Kidney (tissue), 22 donors: ENCODE data around the gene CENPK. TPM values are rescaled to one million over a fixed set of nuclear protein-coding genes. Genes with fewer than 3 reads are reported as not detected.
"Not testable (repeated sequence)": the region's sequence is repeated elsewhere in the genome, so short reads cannot be mapped to it uniquely, and the experiment has no call there.

Experiments used
- DNase-seq, 5 donors: peaks; one replicate each; pipeline ENCODE4 v3.0.0-alpha.2; 2013 to 2020
- FAIRE-seq: peaks from 2 replicates; lab custom pipeline; 2012; peaks lifted over from hg19 to GRCh38; lab: Jason Lieb, UNC
- H3K27ac ChIP-seq, 2 donors: one replicate each; pipeline ENCODE4 v1.7.0; 2013; ENCODE audit warnings: low read depth in 2 of 2, low read length in 2 of 2, inconsistent platforms in 1 of 2
- H3K27me3 ChIP-seq: one replicate; pipeline ENCODE4 v1.7.1; 2013; ENCODE audit warnings: low read length, inconsistent platforms; ENCODE audit not compliant: control insufficient read depth, insufficient read depth
- H3K36me3 ChIP-seq, 3 donors: one replicate each; pipeline versions ENCODE4 v1.7.0 to v1.7.1; 2013; ENCODE audit warnings: low read length in 3 of 3, control low read depth in 1 of 3, inconsistent platforms in 1 of 3; ENCODE audit not compliant: insufficient read depth in 3 of 3, control insufficient read depth in 2 of 3
- H3K4me1 ChIP-seq, 3 donors: one replicate each; pipeline versions ENCODE4 v1.7.0 to v1.7.1; 2013; ENCODE audit warnings: low read length in 3 of 3, inconsistent platforms in 1 of 3, low read depth in 1 of 3; ENCODE audit not compliant: control insufficient read depth in 2 of 3, insufficient read depth in 2 of 3
- H3K4me3 ChIP-seq, 3 donors: one replicate each; pipeline versions ENCODE4 v1.7.0 to v1.8.1; 2013; ENCODE audit warnings: low read length in 3 of 3, control low read depth in 1 of 3, inconsistent platforms in 1 of 3
- H3K9ac ChIP-seq, 3 donors: one replicate each; pipeline versions ENCODE4 v1.7.0 to v1.7.1; 2013; ENCODE audit warnings: low read length in 3 of 3, control low read depth in 1 of 3, inconsistent platforms in 1 of 3
- H3K9me3 ChIP-seq, 3 donors: one replicate each; pipeline versions ENCODE4 v1.7.0 to v1.7.1; 2013; ENCODE audit warnings: low read length in 3 of 3, control low read depth in 1 of 3, inconsistent platforms in 1 of 3; ENCODE audit not compliant: control insufficient read depth in 2 of 3, insufficient read depth in 1 of 3
- CTCF ChIP-seq: IDR thresholded peaks from 3 replicates; pipeline ENCODE4 v1.5.1; 2012; ENCODE audit warnings: mild to moderate bottlenecking, moderate library complexity, borderline replicate concordance; ENCODE audit not compliant: insufficient read depth; ENCODE audit errors: extremely low read depth
- intact Hi-C: fragments of 100-400 bp; cut with DNase I; formaldehyde crosslinking; loops from one replicate; pipeline ENCODE4 v1.11.1; 2022
- long read RNA-seq, 10 donors: library from polyadenylated mRNA in 1 of 10; unstranded in 1 of 10; transcript quantifications; one replicate each; pipeline ENCODE4 v2.0.0 and lab custom pipeline, GENCODE V29; 2021 to 2026
- polyA plus RNA-seq: library from polyadenylated mRNA; stranded (reverse); fragments of 350-450 nt; fragmentation: Illumina TruSeq; extraction: RNeasy Lipid Tissue Mini Kit (QIAGEN cat#74804); gene quantifications from one replicate; pipeline ENCODE4 v1.2.3, GENCODE V29; 2014; ENCODE audit warnings: low read depth, low replicate concordance; ENCODE audit not compliant: insufficient read depth
- total RNA-seq: library from RNA; stranded (reverse); fragmentation: NEBNext Ultra II Directional; extraction: Animal tissue kit (Norgen Biotek cat#: 25700); gene quantifications from one replicate; pipeline ENCODE4 v1.2.1, GENCODE V29; 2021
- donor health status: control.
- donor health status: control.
- donor health status: control.
- donor health status: control.
- donor health status: control.
- donor health status: DM: yes; HTN: yes; CAD: no.
- donor health status: Normal renal cell carcinoma (clear cell type).

CENPK gene
- 3.5 TPM for total RNA-seq
- polyA plus RNA-seq = not detected
- long read RNA-seq, donor 1, partial matches to known transcripts = 80 of 84 reads
- long read RNA-seq, donor 1, other reads (novel, unspliced or antisense) = 0 of 84 reads
- long read RNA-seq, donor 2, partial matches to known transcripts = 0 of 10 reads
- long read RNA-seq, donor 2, other reads (novel, unspliced or antisense) = 0 of 10 reads
- long read RNA-seq, donor 3, partial matches to known transcripts = 0 of 3 reads
- long read RNA-seq, donor 3, other reads (novel, unspliced or antisense) = 0 of 3 reads
- long read RNA-seq, donor 4, partial matches to known transcripts = 0 of 9 reads
- long read RNA-seq, donor 4, other reads (novel, unspliced or antisense) = 0 of 9 reads
- long read RNA-seq, donor 5 = 0 reads
- long read RNA-seq, donor 6, partial matches to known transcripts = 0 of 6 reads
- long read RNA-seq, donor 6, other reads (novel, unspliced or antisense) = 0 of 6 reads
- long read RNA-seq, donor 7, partial matches to known transcripts = 0 of 1 reads
- long read RNA-seq, donor 7, other reads (novel, unspliced or antisense) = 1 of 1 reads
- long read RNA-seq, donor 8, transcript CENPK-202 (11 exons, 1,734 nt) = major isoform, 5 of 53 reads
- long read RNA-seq, donor 8, partial matches to known transcripts = 40 of 53 reads
- long read RNA-seq, donor 8, other reads (novel, unspliced or antisense) = 6 of 53 reads
- long read RNA-seq, donor 9, partial matches to known transcripts = 0 of 2 reads
- long read RNA-seq, donor 9, other reads (novel, unspliced or antisense) = 0 of 2 reads
- long read RNA-seq, donor 10, partial matches to known transcripts = 0 of 6 reads
- long read RNA-seq, donor 10, other reads (novel, unspliced or antisense) = 0 of 6 reads

DNA sequence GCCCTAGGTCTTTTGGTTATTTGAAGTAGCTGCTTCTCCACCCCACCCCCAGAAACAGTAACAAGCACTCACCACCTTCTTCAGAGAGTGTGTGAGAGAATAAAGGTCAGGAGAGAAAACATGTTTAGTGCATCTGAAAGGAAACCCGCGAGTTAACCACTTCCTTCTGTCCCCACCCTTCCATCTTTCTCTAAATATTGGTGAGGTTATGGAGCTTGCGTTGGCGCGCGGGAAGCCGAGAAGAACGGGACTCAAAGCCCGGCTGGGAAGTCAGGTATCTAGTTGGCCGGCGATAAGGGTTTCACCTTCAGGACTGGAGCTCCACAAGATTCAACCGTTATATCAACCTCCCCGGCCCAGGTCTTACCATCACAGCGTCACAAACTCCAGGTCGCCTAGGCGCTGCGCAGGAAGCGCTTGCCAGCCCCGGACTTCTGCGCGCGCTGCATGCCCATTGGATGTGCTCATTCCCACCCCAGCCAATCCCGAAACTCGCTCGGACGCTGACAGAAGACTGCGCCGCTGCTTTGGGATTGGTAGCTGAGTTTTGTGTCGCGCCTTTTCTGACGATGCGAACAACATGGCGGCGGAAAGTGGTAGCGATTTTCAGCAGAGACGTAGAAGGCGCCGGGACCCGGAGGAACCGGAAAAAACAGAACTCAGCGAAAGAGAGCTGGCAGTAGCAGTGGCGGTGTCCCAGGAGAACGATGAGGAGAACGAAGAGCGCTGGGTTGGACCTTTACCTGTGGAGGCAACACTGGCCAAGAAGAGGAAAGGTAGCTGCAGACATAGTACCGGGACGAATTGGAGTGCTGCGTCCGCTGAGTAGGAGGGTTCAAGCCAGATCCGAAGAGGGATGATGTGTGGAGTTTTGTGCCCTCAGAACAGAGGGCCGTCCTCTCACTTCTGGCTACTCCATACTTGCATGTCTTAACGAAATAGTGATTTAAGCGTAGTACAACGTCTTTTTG lies at the start of gene CENPK, which contains the start of gene PPWD1:
TSS of gene CENPK (minus strand) at position 438 of the 971 bp plus-strand sequence. CDS start 8,261 bp downstream, outside the sequence.
TSS of gene PPWD1 (plus strand) at position 566 of the 971 bp plus-strand sequence. CDS start at position 581, 15 bp downstream.
- H3K27ac ChIP-seq = peak within 1 kb of the TSS; percentile 68 to 80
- peak; percentile 81 for FAIRE-seq
- intact Hi-C loops = no loop called here

GRCh38 chr5:65612298-65612907 lies 49.4 kb upstream of the CENPK start:
- TF ChIP-seq CTCF = no peak
- Histone ChIP-seq H3K4me3 (no peak overlapping the region), H3K4me1 (peaks cover 0 to 14% (median 4%) of the 10 kb centered on the region in 3 donors), H3K27ac (peak overlapping the region in 1 of 2 donors; percentile 34), H3K9me3 (no peaks in the 10 kb centered on the region), H3K36me3 (peaks cover 6 to 36% (median 22%) of the 10 kb centered on the region in 3 donors), H3K27me3 (no peaks in the 10 kb centered on the region), H3K9ac (peak overlapping the region in 1 of 3 donors; percentile 23)
- intact Hi-C loops = no loop called here
- DNase-seq (no peak), FAIRE-seq (no peak)

More for the DNA sequence above, at the start of gene CENPK, which contains the start of gene PPWD1:
- peak; percentile 96 to 98 (median 97) for DNase-seq
- Histone ChIP-seq H3K9me3 (no peaks in the 10 kb centered on the region), H3K36me3 (no peaks in the 10 kb centered on the region), H3K4me1 (peaks cover 0 to 5% (median 0%) of the 10 kb centered on the region in 3 donors), H3K27me3 (no peaks in the 10 kb centered on the region), H3K4me3 (peak within 1 kb of the TSS; percentile 89 to 99 (median 95)), H3K9ac (peak within 1 kb of the TSS; percentile 79 to 95 (median 81))
- TF ChIP-seq CTCF = no peak

DNA sequence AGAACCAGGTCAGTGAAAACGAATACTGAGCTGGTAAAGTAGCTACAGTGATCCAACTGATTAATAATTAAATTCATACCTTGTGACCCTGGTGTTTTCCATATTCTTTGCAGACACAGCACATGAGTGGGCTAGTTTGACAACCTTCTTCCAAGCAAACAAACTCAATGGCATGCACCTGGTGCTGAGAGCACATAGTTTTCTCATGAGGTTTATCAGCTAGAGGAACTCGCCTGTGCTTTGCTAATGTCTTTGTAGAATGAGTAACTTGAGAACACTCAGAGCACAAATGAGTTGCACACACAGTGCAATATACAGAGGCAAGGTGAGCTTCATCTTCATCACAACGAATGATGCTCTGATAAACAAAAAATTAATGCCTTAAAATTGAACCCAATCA lies 48.6 kb upstream of the CENPK start:
- peak; percentile 80 for FAIRE-seq
- H3K9me3 ChIP-seq = no peaks in the 10 kb centered on the region
- DNase-seq = peak in 4 of 5 donors; percentile 41 to 82 (median 54)
- peak overlapping the region in 1 of 2 donors; percentile 34 for H3K27ac ChIP-seq
- peak overlapping the region in 1 of 3 donors; percentile 23 for H3K9ac ChIP-seq
- peak overlapping the region in 1 of 3 donors; percentile 12 for H3K4me3 ChIP-seq
- intact Hi-C loops = no loop called here
- no peak for TF ChIP-seq CTCF
- H3K4me1 ChIP-seq = peaks cover 0 to 14% (median 4%) of the 10 kb centered on the region in 3 donors
- no peaks in the 10 kb centered on the region for H3K27me3 ChIP-seq
- H3K36me3 ChIP-seq = peaks cover 8 to 44% (median 27%) of the 10 kb centered on the region in 3 donors

DNA sequence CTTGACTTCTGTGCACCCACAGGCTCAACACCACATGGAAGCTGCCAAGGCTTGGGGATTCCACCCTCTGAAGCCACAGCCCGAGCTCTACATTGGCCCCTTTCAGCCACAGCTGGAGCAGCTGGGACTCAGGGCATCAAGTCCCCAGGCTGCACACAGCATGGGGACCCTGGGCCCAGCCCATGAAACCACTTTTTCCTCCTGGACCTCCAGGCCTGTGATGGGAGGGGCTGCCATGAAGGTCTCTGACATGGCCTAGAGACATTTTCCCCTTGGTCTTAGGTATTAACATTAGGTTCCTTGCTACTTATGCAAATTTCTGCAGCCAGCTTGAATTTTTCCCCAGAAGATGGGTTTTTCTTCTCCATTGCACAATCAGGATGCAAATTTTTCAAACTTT lies 38.8 kb upstream of the CENPK start:
- FAIRE-seq, intact Hi-C loops, DNase-seq, H3K4me3 ChIP-seq, H3K9ac ChIP-seq, H3K27me3 ChIP-seq, H3K27ac ChIP-seq, H3K9me3 ChIP-seq, H3K4me1 ChIP-seq: not testable (repeated sequence)
- peaks cover 9 to 50% (median 17%) of the 10 kb centered on the region in 3 donors for H3K36me3 ChIP-seq
